IPS DF 19.7 (cell line): ENCODE results near the gene PBX4.
"Not testable (repeated sequence)": the region's sequence is repeated elsewhere in the genome, so short reads cannot be mapped to it uniquely, and the experiment has no call there.

Source experiments
- DNase-seq: peaks from one replicate; pipeline ENCODE4 v3.0.0-alpha.2; 2013; ENCODE audit warnings: low read depth, low spot score

PBX4 gene

DNA sequence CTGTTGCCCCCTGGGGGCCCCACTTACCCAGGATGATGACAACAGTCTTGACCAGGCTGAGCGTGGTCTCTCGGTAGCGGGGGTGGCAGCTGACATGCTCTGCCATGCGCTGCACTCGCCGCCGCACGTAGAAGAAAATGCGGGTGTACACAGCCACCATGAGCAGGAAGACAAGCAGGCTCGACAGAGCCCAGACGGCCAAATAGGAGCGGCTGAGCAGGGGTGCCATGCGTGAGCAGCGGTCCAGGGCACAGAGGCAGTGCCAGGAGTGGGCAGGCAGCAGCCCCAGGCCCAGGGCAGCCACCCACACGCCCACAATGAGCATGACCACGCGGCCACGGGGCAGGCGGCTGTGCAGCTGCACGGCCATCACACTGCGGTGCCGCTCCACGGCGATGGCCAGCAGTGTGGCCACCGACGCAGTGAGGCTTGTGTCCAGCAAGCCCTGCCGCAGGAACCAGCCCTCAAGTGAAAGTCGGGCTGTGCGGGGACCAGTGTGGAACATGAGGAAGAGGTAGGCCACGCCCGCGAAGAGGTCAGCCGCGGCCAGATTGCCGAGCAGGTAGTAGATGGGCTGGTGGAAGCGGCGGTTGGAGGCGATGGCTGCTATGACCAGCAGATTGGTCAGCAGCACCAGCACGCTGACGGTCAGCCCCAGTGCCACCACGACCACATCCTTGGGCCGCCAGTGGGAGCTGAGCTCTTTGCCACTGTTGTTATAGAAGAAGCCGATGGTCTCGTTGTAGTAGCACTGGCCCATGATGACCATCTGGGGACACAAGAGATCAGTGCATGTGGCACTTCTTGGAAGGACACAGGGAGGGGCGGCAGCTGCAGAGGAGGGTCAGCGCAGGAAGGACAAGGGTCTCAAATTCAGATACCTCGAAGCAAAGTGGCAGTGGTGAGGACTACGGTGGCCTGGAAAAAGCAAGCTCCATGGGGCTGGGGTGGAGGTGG lies 8.3 kb upstream of the PBX4 start:
- no peak for DNase-seq

DNA sequence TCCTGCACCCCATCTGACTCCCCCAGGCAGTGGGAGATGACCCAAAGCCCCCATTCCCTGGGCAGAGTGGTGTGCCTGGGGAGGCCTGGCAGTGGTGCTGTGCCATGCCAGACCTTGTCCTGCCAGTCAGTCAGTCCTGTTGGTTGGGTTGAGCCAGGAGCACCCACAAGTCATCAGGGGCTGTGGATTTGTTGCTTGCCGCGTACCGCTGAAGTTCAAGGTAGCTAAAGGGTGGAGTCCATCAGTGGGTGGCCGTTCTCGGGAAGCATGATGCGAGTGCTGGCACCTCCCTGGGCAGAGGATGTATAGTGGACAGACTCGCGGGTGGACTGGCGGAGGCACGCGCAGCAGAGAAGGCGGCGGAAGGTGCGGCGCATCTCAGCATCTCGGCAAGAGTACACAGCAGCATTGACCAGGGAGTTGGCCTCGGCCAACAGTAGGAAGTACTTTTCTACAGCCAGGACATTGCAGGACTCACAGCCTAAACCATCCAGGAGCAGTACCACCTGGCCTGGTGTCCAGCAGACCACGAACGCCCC lies 5.6 kb upstream of the PBX4 start:
- no peak for DNase-seq

DNA sequence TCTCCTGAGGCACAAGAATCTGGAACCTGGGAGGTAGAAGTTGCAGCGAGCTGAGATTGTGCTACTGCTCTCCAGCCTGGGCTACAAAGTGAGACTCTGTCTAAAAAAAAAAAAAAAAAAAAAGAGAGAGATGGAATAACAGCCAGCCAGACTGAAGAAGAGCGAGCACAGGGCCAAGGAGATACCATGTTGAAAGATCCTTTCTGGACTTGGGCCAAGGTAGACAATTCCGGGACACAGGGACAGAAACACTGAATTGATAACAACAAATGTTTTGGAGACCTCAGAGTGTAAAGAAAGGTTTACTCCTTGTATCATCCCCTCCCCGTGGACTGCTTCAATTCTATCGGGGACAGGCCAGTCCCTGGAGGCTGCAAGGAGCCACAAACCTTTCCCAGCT lies 4.9 kb upstream of the PBX4 start:
- no peak for DNase-seq

GRCh38 chr19:19619849-19620210 lies 1.3 kb upstream of the PBX4 start:
- no peak for DNase-seq

GRCh38 chr19:19619181-19619848 lies 828 bp upstream of the PBX4 start:
- no peak for DNase-seq

GRCh38 chr19:19615086-19615485 lies 3.4 kb downstream of the PBX4 start:
- DNase-seq = no peak

DNA sequence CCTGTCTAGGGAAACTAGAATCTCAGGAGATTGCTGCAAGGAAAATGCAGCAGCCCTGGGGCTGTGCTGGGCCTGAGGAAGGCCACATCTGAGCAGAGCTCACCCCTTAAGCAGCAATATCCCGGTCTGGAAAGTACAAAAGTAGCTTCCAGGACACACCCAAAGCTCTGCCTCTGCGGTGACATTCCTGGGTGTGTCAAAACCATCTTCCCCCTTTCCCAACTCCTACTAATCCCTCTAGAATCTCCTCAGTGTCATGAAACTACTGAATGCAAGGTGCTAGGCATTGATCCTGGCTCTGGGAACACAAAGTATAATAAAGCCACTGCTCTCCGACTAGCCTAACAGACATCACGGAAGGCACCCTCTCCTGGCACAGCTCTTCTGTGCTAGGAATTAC lies 5.0 kb downstream of the PBX4 start:
- DNase-seq = no peak

DNA sequence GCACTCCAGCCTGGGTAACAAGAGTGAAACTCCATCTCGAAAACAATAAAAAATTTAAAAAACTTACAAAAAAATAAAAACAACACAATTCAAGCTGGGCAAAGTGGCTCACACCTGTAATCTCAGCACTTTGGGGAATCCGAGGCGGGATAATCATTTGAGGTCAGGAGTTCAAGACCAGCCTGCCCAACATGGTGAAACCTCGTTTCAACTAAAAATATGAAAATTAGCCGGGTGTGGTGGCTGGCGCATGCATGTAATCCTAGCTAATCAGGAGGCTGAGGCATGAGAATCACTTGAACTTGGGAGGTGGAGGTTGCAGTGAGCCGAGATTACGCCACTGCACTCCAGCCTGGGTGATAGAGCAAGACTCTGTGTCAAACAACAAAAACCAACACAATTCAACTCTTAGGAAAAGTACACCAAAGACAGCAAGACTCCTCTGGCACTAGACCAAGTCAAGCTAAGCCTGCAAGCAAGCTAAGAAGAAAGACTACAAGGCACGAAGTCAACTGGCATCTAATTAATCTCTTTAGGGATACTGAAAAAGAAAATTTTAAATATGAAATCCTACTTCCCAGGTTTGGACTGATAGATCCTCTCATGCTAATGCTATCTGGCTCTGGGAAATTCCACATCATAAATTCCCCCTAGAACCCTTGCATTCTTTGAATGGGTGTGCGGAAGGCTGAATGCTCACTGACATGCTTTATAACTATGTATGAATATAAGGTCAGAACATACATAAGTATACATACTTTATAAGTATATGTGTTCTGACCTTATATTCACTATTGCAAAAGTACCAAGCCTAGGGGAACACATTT lies 7.9 kb downstream of the PBX4 start:
- no peak for DNase-seq

DNA sequence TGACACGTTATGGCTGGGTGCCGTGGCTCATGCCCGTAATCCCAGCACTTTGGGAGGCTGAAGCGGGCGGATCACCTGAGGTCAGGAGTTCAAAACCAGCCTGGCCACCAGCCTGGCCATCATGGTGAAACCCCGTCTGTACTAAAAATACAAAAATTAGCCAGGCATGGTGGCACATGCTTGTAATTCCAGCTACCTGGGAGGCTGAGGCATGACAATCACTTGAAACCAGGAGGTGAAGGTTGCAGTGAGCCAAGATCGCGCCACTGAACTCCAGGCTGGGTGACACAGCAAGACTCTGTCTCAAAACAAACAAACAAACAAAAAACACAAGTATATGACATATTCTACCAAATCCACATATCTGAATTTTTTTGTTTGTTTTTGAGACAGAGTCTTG lies 11.8 kb downstream of the PBX4 start:
- DNase-seq = not testable (repeated sequence)

DNA sequence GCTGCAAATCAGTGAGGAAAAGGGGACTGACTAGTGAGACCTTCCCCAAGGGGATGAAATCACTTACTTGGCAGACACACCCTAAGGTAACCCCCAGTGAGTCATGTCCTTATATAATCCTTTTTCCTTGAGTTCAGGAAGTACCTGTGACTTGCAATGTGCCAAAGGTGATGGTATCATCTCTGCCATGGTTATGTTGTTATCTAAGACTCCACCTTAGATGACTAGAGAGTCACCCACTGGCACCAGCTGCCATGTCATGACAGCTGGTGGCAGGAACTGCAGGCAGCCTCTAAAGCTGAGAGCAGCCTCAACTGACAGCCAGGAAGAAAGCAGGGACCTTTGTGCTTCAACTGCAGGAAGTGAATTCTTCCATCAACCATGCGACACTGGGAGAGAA lies 12.5 kb downstream of the PBX4 start:
- no peak for DNase-seq

- no peak for DNase-seq
These were observed 15.7 kb downstream of the PBX4 start for GRCh38 chr19:19602713-19603324.

DNA sequence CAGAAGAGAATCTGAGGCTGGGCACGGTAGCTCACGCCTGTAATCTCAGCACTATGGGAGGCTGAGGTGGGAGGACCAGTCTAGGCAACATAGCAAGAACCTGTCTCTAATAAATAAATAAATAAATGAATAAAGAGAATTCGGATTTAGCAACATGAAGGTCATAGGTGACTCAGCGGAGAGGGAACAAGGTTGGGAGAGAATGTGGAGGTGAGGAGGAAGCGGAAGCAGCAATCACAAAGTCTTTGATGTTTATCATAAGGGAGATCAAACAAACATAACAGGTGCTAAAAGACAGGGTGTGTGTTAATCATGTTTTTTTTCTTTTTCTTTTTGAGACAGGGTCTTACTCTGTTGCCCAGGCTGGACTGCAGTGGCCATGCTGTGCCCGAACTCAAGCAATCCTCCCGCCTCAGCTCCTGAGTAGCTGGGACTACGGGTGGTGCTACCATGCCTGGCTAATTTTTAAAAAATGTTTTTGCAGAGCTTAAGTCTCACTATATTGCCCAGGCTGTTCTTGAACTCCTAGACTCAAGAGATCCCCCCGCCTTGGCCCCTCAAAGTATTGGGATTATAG lies 16.3 kb downstream of the PBX4 start:
- no peak for DNase-seq

DNA sequence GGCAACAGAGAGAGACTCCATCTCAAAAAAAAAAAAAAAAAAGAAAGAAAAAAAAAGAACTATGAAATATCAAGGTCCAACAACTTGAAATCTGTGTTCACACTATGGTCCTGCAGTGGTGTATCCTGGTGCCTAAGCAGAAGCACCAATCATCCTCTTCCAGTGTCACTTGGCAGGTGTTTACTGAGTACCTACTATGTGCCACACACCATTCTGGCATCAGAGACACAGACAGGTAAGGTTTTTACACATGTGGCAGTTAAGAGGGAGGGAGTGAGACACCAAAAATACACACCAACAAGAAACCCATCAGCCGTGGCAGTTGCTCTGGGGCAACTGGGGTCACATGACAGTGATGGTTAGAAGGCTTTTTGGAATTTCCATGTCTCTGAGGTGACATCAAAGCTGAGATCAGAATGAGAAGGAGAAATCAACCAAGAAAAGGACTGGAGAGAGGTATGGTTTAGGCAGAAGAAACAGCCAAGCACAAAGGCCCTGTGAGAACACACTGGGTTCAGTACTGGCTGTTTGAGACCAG lies 17.6 kb downstream of the PBX4 start:
- DNase-seq = no peak

DNA sequence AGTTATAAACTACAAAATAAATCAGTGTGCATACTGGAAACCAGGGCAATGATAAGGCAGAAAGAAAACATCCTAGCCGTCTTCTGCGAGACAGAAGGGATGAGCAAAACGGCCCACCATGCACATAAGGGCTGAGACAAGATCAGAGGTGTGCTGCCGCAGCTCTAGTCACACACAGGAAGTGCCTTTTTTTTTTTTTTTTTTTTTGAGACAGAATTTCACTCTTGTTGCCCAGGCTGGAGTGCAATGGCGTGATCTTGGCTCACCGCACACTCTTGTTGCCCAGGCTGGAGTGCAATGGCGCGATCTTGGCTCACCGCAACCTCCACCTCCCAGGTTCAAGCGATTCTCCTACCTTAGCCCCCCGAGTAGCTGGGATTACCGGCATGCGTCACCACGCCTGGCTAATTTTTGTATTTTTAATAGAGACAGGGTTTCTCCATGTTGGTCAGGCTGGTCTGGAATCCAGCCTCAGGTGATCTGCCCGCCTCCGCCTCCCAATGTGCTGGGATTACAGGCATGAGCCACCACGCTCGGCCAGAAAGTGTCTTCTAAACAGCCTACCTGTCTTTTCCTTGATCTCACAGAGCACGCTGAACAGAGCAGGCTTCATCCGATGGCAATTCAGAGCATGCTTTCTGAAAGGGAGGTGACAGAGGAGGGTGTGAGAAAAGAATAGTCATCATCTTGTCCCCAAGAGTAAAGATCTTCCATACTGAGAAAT lies 19.6 kb downstream of the PBX4 start:
- not testable (repeated sequence) for DNase-seq

- no peak for DNase-seq
These were observed 20.6 kb downstream of the PBX4 start for GRCh38 chr19:19597809-19598306.

DNA sequence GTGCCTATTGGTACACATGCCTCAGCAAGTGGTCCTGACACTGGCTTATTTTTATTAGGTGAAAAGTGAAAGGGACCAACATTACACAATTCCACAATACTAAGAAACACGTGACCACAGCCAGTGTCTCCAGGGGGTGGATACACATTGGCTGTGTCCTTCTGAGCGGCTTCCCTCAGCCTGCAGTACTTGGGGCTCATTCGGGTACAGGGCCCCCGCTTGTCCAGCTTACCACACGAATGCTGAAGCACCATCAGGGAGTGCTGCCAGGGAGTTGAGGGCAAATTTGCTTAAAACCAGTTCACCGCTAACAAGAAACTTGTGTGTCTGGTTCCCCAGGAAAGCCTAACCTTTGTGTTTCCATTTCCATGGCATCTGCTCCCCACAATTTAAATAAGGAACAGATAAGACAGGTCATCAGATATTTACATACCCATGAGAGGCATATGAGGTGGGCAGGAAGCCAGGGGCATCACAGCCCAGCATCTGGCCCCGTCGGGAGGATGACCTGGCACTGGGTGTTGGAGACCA lies 23.3 kb downstream of the PBX4 start:
- DNase-seq = no peak

- DNase-seq = no peak
These were observed 24.1 kb downstream of the PBX4 start for GRCh38 chr19:19594381-19594780.

DNA sequence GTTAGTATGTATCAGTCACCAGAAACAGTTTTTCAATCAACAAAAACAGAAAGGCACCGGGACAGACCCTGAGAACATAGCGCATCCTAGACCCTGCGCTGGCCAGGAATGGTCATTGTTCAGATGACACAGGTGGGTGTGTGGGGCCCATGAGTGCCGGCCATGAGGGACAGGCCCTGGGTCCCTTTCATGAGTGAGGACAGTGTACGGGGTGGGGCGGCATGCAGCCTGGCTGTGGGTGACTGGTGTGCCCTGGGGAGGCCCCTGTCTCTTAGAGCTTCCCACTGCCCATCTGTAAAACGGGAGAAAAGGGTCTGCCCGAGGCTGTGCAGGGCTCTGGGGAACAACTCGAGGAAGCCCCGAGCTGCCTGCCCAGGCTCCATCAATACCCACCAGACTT lies 25.8 kb downstream of the PBX4 start:
- no peak for DNase-seq

- no peak for DNase-seq
These were observed 27.2 kb downstream of the PBX4 start for GRCh38 chr19:19591133-19591825.
